Endodermal cell (in vitro differentiated cells): ENCODE data around the gene MAPT. TPM values are rescaled to one million over a fixed set of nuclear protein-coding genes. Genes with fewer than 3 reads are reported as not detected.

Experiments
- DNase-seq: peaks from one replicate; pipeline ENCODE4 v3.0.0-alpha.2; 2017
- H3K27ac ChIP-seq: 2 replicates; pipeline ENCODE4 v1.5.1; 2013; ENCODE audit warnings: mild to moderate bottlenecking, low read depth, low read length, moderate library complexity
- H3K27me3 ChIP-seq: 2 replicates; pipeline ENCODE4 v1.6.1; 2013; ENCODE audit warnings: mild to moderate bottlenecking, low read length, moderate library complexity; ENCODE audit not compliant: insufficient read depth, control insufficient read depth, poor library complexity, severe bottlenecking
- H3K36me3 ChIP-seq: 2 replicates; pipeline ENCODE4 v1.7.0; 2013; ENCODE audit warnings: mild to moderate bottlenecking, low read length, moderate library complexity; ENCODE audit not compliant: control insufficient read depth, insufficient read depth
- H3K4me1 ChIP-seq: one replicate; pipeline ENCODE4 v1.7.0; 2013; ENCODE audit warnings: low read length; ENCODE audit not compliant: control insufficient read depth, insufficient read depth
- H3K4me3 ChIP-seq: 2 replicates; pipeline ENCODE4 v1.5.1; 2013; ENCODE audit warnings: mild to moderate bottlenecking, low read length, moderate library complexity
- H3K9ac ChIP-seq: 2 replicates; pipeline ENCODE4 v1.6.1; 2013; ENCODE audit warnings: mild to moderate bottlenecking, low read length, moderate library complexity; ENCODE audit not compliant: poor library complexity, severe bottlenecking; ENCODE audit errors: extremely low read depth
- H3K9me3 ChIP-seq: 2 replicates; pipeline ENCODE4 v1.6.1; 2013; ENCODE audit warnings: mild to moderate bottlenecking, low read length, moderate library complexity; ENCODE audit not compliant: control insufficient read depth
- H3K27ac Mint-ChIP-seq: 2 replicates; pipeline ENCODE4 v1.8.0; 2020; ENCODE audit warnings: mixed read lengths
- H3K27me3 Mint-ChIP-seq: 2 replicates; pipeline ENCODE4 v1.8.0; 2021; ENCODE audit warnings: mild to moderate bottlenecking, mixed read lengths; ENCODE audit not compliant: insufficient read depth
- H3K36me3 Mint-ChIP-seq: 2 replicates; pipeline ENCODE4 v1.8.0; 2020; ENCODE audit warnings: low read depth, mixed read lengths
- H3K4me1 Mint-ChIP-seq: 2 replicates; pipeline ENCODE4 v1.8.0; 2020; ENCODE audit warnings: mixed read lengths
- H3K4me3 Mint-ChIP-seq: 2 replicates; pipeline ENCODE4 v1.8.0; 2020; ENCODE audit warnings: mild to moderate bottlenecking, moderate library complexity, mixed read lengths
- H3K9me3 Mint-ChIP-seq: 2 replicates; pipeline ENCODE4 v1.8.0; 2020; ENCODE audit warnings: mild to moderate bottlenecking, mixed read lengths
- WGBS, 2 experiments: methylation state at CpG; one replicate each; pipeline versions ENCODE4 v1.1.5 to v1.1.7; 2013; ENCODE audit warnings: missing lambda C conversion rate in 2 of 2, mixed read lengths in 1 of 2; ENCODE audit not compliant: insufficient coverage in 1 of 2, insufficient read length in 1 of 2; 5-methylcytosine and 5-hydroxymethylcytosine counted together
- total RNA-seq, 2 donors: library from RNA; stranded (reverse); fragmentation: NEBNext Ultra II Directional in 1 of 2; extraction: Animal tissue kit (Norgen Biotek cat#: 25700) in 1 of 2; gene quantifications; 2 replicates in 1 of 2; 3 replicates in 1 of 2; pipeline ENCODE4 v1.2.1, GENCODE V29; 2021
- TF ChIP-seq, protein P1 (sequence below): fragments of 200-600 bp; sonication (generic); conservative IDR thresholded peaks from 2 replicates; pipeline ENCODE4 v1.5.0; 2021; ENCODE audit warnings: antibody characterized with exemption, mild to moderate bottlenecking

The MAPT gene
- total RNA-seq, 2 donors from 2014 or later = 0.69 to 0.73 TPM

DNA sequence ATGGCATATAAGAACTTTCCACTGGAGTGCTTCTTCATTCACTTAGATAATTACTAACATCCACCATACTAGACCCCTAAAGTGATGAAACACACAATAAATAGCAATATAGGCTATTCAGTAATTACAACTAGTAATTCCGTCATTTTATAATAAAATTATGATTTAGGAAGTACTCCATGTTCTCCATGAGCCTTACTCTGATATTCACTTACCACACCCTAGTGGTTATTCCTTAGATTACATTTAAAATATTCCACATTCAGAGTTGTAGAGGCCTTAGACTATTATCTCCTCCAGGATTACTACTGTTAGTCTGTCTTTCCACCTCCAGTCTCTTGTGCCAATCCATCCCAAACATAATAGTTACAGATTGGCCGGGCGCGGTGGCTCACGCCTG is 167.1 kb downstream of the MAPT start:
- Mint-ChIP-seq H3K36me3 (peaks cover 54% of the 10 kb centered on the region), H3K27me3 (no peaks in the 10 kb centered on the region), H3K27ac (no peak overlapping the region), H3K4me3 (no peak overlapping the region), H3K9me3 (no peaks in the 10 kb centered on the region), H3K4me1 (peaks cover 21% of the 10 kb centered on the region)
- Histone ChIP-seq H3K27me3 (no peaks in the 10 kb centered on the region), H3K36me3 (peaks cover 69% of the 10 kb centered on the region), H3K4me1 (peaks cover 2% of the 10 kb centered on the region), H3K9ac (no peak overlapping the region), H3K4me3 (no peak overlapping the region), H3K9me3 (no peaks in the 10 kb centered on the region), H3K27ac (no peak overlapping the region)
- no peak for DNase-seq
- TF ChIP-seq, protein P1, sequence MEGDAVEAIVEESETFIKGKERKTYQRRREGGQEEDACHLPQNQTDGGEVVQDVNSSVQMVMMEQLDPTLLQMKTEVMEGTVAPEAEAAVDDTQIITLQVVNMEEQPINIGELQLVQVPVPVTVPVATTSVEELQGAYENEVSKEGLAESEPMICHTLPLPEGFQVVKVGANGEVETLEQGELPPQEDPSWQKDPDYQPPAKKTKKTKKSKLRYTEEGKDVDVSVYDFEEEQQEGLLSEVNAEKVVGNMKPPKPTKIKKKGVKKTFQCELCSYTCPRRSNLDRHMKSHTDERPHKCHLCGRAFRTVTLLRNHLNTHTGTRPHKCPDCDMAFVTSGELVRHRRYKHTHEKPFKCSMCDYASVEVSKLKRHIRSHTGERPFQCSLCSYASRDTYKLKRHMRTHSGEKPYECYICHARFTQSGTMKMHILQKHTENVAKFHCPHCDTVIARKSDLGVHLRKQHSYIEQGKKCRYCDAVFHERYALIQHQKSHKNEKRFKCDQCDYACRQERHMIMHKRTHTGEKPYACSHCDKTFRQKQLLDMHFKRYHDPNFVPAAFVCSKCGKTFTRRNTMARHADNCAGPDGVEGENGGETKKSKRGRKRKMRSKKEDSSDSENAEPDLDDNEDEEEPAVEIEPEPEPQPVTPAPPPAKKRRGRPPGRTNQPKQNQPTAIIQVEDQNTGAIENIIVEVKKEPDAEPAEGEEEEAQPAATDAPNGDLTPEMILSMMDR = peak; percentile 66
- 97 to 98% methylated on average over 4 to 5 of the region's 5 CpGs for WGBS, 2 experiments

DNA sequence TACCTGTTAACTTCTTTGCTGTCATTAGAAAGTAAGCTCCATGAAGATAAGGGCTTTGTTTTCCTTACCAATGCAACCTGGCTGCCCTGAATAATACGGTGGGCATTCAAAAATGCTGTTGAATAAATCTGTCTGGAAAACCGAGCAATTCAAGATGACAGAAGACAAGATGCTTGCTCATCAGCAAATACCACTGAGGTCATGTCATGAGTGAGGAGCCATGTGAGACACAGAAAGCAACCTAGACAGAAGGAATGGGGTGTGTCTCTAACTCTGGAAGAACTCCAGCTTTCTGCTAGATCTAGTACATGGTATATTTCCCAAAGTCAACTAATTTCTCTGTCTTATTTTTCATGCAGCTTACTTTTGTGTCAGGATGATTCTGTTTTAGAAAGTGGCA is 168.9 kb downstream of the MAPT start:
- Histone ChIP-seq H3K36me3 (peaks cover 69% of the 10 kb centered on the region), H3K4me1 (peaks cover 2% of the 10 kb centered on the region), H3K27me3 (no peaks in the 10 kb centered on the region), H3K4me3 (no peak overlapping the region), H3K9me3 (no peaks in the 10 kb centered on the region), H3K9ac (no peak overlapping the region), H3K27ac (no peak overlapping the region)
- peaks cover 11% of the 10 kb centered on the region for H3K4me1 Mint-ChIP-seq
- WGBS, 2 experiments = 76 to 83% methylated on average over 2 of the region's 2 CpGs
- no peak overlapping the region for H3K27ac Mint-ChIP-seq
- no peak overlapping the region for H3K4me3 Mint-ChIP-seq
- H3K9me3 Mint-ChIP-seq = no peaks in the 10 kb centered on the region
- DNase-seq = no peak
- TF ChIP-seq, protein P1 = no peak
- H3K36me3 Mint-ChIP-seq = peaks cover 68% of the 10 kb centered on the region
- no peaks in the 10 kb centered on the region for H3K27me3 Mint-ChIP-seq

- H3K36me3 Mint-ChIP-seq = peaks cover 60% of the 10 kb centered on the region
- no peak overlapping the region for H3K4me3 Mint-ChIP-seq
- peak overlapping the region; percentile 3 for H3K27ac Mint-ChIP-seq
- TF ChIP-seq, protein P1 = no peak
- no peaks in the 10 kb centered on the region for H3K9me3 Mint-ChIP-seq
- H3K9me3 ChIP-seq = no peaks in the 10 kb centered on the region
- no peak for DNase-seq
- H3K27me3 ChIP-seq = no peaks in the 10 kb centered on the region
- no peak overlapping the region for H3K4me3 ChIP-seq
- peaks cover 2% of the 10 kb centered on the region for H3K4me1 Mint-ChIP-seq
- H3K4me1 ChIP-seq = no peaks in the 10 kb centered on the region
- H3K9ac ChIP-seq = no peak overlapping the region
- H3K36me3 ChIP-seq = peaks cover 78% of the 10 kb centered on the region
- H3K27ac ChIP-seq = no peak overlapping the region
- WGBS, 2 experiments = 89 to 100% methylated on average over 1 of the region's 1 CpG
- no peaks in the 10 kb centered on the region for H3K27me3 Mint-ChIP-seq
These were observed 170.1 kb downstream of the MAPT start for GRCh38 chr17:46064460-46064859.
